ENCODE results near the gene LSM7. TPM values are rescaled to one million over a fixed set of nuclear protein-coding genes. Genes with fewer than 3 reads are reported as not detected.

The LSM7 gene
- 100 to 1,000 TPM in 1 of 4 donors, 10 to 100 TPM in 3; 70.0 to 109 (median 77.5) TPM for total RNA-seq

DNA sequence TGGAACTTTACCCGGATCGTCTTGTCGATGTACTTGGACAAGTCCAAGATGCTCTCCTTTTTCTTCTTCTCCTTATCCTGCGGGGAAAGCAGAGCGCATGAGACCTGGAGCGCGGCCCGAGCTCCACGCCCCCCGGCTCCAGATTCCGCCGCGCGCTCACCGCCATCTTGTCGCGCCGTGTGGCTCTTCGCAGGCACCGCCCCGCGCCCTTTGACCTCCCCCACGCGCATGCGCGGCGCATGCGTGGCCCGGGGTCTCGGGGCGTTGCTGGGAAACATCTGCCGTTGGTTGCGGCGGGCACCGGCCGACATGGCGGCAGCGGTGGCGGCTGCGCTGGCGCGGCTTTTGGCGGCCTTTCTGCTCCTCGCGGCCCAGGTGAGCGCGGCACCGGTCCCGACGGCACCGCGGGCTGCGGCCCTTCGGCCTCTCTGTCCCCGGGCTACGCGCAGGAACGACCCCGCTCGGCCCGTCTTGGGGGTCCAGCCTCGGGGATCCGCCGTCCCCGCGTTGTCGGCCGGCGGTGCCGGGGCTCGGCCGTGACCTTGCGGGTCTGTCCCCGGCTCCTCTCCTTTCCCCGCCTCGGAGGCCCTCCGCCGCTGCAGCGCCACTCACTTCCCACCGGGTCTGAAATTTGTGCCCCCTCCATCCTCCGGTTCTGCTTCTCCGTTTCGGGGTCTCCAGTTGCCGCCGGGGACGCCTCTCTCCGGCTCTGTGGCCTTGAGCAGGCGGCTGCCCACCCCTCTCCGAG is at the start of gene LSM7, which contains the start of gene SPPL2B:
Gene LSM7 (minus strand): TSS at position 186 of the 748 bp plus-strand sequence. CDS start 20 bp downstream, at position 166.
Gene SPPL2B (plus strand): TSS at position 284 of the 748 bp plus-strand sequence. CDS start 26 bp downstream, at position 310.
- peak within 1 kb of the TSS; percentile 81 to 96 (median 91) for H3K27ac ChIP-seq
- ATAC-seq (peak; percentile 54 to 77), DNase-seq (peak; percentile 82 to 89)
- no peaks in the 10 kb centered on the region for H3K9me3 ChIP-seq
- intact Hi-C loops (cut with DNase I; ENCODE audit: low total_unique reads) (loop anchor here (5.0 kb wide), 1 partner anchor 56 kb away; no protein-coding TSS in a partner anchor), in situ Hi-C loops (cut with MboI; ENCODE audit: low sequenced_read_pairs in 4 of 4) (loop anchor here in 1 of 4 donors (10.0 kb wide), 1 partner anchor 174 kb away; the partner anchor contains the start of gene AP3D1)
- H3K4me3 ChIP-seq = peak within 1 kb of the TSS; percentile 73 to 84 (median 78)
- no peaks in the 10 kb centered on the region for H3K27me3 ChIP-seq
- H3K36me3 ChIP-seq = peaks cover 0 to 13% of the 10 kb centered on the region in 2 donors
- TF ChIP-seq POLR2A (IDR thresholded peaks at IDR 0.05) = peak; percentile 97
- TF ChIP-seq, protein P1, sequence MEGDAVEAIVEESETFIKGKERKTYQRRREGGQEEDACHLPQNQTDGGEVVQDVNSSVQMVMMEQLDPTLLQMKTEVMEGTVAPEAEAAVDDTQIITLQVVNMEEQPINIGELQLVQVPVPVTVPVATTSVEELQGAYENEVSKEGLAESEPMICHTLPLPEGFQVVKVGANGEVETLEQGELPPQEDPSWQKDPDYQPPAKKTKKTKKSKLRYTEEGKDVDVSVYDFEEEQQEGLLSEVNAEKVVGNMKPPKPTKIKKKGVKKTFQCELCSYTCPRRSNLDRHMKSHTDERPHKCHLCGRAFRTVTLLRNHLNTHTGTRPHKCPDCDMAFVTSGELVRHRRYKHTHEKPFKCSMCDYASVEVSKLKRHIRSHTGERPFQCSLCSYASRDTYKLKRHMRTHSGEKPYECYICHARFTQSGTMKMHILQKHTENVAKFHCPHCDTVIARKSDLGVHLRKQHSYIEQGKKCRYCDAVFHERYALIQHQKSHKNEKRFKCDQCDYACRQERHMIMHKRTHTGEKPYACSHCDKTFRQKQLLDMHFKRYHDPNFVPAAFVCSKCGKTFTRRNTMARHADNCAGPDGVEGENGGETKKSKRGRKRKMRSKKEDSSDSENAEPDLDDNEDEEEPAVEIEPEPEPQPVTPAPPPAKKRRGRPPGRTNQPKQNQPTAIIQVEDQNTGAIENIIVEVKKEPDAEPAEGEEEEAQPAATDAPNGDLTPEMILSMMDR (IDR thresholded peaks at IDR 0.05 in 4 of 5, conservative IDR thresholded peaks at IDR 0.05 in 1 of 5) = peak in 1 of 5 experiments; percentile 10
- H3K4me1 ChIP-seq = peaks cover 55% of the 10 kb centered on the region in 2 donors

DNA sequence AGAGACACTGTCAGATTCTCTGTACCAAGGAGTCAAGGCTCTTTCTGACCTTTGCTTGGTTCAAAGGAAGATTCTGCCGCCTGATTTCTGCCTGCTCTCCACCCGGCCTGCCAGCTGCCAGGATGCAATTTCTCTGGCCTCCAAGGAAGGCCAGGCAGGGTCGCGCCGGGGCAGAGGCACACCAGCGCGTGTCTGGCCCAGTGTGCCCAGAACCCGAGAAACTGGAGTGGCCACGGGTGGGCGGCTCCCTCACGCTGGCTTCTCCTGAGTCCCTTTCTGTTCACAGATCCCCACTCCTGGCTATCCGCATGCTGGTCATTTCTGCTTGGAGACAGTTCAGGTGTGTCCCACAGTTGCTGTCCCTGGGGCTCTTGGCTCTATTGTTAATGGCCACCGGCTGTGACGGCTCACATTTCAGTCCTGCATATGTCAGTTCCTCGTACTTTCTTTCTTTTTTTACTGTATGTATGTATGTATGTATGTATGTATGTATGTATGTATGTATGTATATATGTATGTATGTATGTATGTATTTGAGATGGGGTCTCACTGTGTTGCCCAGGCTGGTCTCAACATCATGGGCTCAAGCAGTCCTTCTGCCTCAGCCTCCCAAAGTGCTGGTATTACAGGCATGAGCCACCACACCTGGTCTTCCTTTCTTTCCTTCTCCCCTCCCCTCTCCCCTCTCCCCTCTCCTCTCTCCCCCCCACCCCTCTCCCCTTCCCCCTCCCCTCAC is 48.6 kb upstream of the LSM7 start:
- Histone ChIP-seq H3K4me1 (peaks cover 0 to 5% of the 10 kb centered on the region in 2 donors), H3K36me3 (no peaks in the 10 kb centered on the region), H3K27ac (no peak overlapping the region), H3K27me3 (no peaks in the 10 kb centered on the region), H3K4me3 (no peak overlapping the region), H3K9me3 (no peaks in the 10 kb centered on the region)
- intact Hi-C loops (cut with DNase I; ENCODE audit: low total_unique reads) = no loop called here
- DNase-seq (no peak), ATAC-seq (peak in 1 of 2 donors; percentile 33)
- TF ChIP-seq POLR2A (IDR thresholded peaks at IDR 0.05) = no peak
- TF ChIP-seq, protein P1 (IDR thresholded peaks at IDR 0.05 in 4 of 5, conservative IDR thresholded peaks at IDR 0.05 in 1 of 5) = no peak
- in situ Hi-C loops (cut with MboI; ENCODE audit: low sequenced_read_pairs in 4 of 4) = loop anchor here (25.0 kb wide), 1 partner anchor 90 kb away; the partner anchor contains the start of gene PEAK3 (in 4 of the 4)

DNA sequence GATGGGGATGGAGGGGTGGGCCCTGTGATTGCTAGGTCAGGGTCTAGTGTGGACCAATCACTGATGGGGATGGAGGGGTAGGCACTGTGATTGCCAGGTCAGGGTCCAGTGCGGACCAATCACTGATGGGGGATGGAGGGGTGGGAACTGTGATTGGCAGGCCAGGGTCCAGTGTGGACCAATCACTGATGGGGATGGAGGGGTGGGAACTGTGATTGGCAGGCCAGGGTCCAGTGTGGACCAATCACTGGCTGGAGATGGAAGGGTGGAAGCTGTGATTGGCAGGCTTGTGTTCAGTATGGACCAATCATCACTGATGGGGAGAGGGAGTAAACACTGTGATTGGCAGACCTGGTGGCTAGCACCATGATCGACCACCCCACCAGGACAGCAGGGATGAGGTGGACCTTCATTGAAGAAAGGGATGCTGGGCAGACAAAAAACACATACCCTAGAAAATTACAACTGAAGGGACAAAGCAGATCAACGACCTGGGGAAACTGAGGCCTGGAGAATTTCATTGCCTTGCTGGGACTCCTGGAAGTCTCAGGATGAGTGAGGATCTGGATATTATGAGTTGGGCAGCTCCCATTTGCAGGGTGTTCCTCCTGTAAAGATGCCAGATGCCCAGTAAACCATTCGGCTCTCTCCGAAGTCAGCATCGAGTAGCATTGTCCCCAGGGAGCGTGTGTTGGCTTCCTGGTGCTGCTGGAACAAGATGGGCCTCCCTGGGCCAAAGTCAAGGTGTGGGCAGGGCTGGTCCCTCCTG is 47.2 kb upstream of the LSM7 start:
- in situ Hi-C loops (cut with MboI; ENCODE audit: low sequenced_read_pairs in 4 of 4) = loop anchor here (25.0 kb wide), 1 partner anchor 88 kb away; the partner anchor contains the start of gene PEAK3 (in 4 of the 4)
- intact Hi-C loops (cut with DNase I; ENCODE audit: low total_unique reads) = no loop called here
- Histone ChIP-seq H3K9me3 (no peaks in the 10 kb centered on the region), H3K27ac (no peak overlapping the region), H3K36me3 (no peaks in the 10 kb centered on the region), H3K4me3 (no peak overlapping the region), H3K27me3 (no peaks in the 10 kb centered on the region), H3K4me1 (peaks cover 0 to 5% of the 10 kb centered on the region in 2 donors)
- TF ChIP-seq POLR2A (IDR thresholded peaks at IDR 0.05) = no peak
- TF ChIP-seq, protein P1 (IDR thresholded peaks at IDR 0.05 in 4 of 5, conservative IDR thresholded peaks at IDR 0.05 in 1 of 5) = no peak
- no peak for ATAC-seq
- DNase-seq = no peak

DNA sequence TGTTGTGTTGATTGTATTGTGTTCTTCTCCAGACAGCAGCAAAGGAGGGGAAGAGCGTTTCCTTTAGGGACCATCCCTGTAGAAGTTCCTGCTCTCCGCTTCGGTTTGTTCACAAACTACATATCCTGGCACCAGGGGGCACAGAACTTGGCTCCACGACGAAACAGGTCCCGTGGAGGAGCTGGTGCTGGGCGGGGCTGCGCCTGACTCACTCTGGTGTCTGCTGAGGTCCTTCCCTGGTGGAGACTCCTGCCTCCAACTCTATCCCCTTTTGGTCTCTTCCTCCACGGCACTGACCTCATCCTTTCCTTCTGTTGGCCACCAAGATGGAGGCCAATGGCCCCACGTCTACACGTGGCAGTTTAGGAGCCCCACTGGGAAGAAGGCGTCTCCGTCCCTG is 46.4 kb upstream of the LSM7 start:
- in situ Hi-C loops (cut with MboI; ENCODE audit: low sequenced_read_pairs in 4 of 4) (loop anchor here (25.0 kb wide), 1 partner anchor 88 kb away; the partner anchor contains the start of gene PEAK3 (in 4 of the 4)), intact Hi-C loops (cut with DNase I; ENCODE audit: low total_unique reads) (no loop called here)
- no peaks in the 10 kb centered on the region for H3K9me3 ChIP-seq
- H3K27ac ChIP-seq = no peak overlapping the region
- H3K4me3 ChIP-seq = no peak overlapping the region
- peaks cover 0 to 5% of the 10 kb centered on the region in 2 donors for H3K4me1 ChIP-seq
- DNase-seq (no peak), ATAC-seq (no peak)
- no peaks in the 10 kb centered on the region for H3K27me3 ChIP-seq
- TF ChIP-seq, protein P1 (IDR thresholded peaks at IDR 0.05 in 4 of 5, conservative IDR thresholded peaks at IDR 0.05 in 1 of 5) = no peak
- no peak for TF ChIP-seq POLR2A (IDR thresholded peaks at IDR 0.05)
- H3K36me3 ChIP-seq = no peaks in the 10 kb centered on the region
